TTC549 (cell line): ENCODE data around the gene TPRN.

Experiments
- FAIRE-seq: peaks from 2 replicates; lab custom pipeline; 2012; peaks lifted over from hg19 to GRCh38; lab: Jason Lieb, UNC

Gene TPRN

DNA sequence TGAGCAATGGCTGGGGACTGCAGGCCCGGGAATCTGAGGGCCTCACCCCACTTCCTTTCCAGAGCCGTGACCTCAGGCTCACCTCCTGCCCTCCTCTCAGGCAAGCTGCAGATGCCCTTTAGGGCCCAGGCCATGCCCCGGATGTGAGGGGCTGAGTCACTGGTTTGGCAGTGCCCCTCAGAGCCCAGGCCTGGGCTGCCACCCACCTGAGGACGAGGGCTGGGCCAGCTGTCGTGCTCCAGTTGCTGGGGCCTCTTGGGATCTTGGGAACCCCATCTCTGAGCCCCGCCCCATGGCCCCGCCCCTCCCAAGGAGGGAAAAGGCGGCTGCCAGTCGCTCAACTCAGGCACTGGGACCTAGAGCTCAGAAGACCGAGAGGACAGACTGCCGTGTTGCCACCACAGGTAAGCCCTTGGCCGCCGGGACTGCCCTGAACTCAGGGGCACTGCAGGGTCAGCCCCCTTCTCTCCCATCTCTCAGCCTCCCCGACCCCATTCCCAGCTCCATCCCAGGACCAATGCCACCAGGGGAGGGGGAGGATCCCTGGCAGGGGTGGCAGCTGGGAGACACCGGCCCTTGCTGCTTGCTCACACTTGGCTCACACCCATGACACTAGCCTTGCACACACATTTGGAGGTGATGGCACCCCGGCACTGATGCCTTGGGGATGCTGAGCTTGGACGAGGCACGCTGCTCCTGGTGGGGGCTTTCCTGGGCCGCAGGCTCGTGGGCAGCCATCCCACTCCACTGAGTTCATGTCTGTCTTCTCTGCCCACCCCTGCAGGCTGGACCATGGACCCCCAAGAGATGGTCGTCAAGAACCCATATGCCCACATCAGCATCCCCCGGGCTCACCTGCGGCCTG, 24.5 kb upstream of the TPRN start, which contains the start of gene CYSRT1:
Gene CYSRT1, plus strand, starts transcription at position 345 of the 865 bp plus-strand sequence. Its CDS starts 448 bp downstream, at position 793.
- FAIRE-seq: no peak

DNA sequence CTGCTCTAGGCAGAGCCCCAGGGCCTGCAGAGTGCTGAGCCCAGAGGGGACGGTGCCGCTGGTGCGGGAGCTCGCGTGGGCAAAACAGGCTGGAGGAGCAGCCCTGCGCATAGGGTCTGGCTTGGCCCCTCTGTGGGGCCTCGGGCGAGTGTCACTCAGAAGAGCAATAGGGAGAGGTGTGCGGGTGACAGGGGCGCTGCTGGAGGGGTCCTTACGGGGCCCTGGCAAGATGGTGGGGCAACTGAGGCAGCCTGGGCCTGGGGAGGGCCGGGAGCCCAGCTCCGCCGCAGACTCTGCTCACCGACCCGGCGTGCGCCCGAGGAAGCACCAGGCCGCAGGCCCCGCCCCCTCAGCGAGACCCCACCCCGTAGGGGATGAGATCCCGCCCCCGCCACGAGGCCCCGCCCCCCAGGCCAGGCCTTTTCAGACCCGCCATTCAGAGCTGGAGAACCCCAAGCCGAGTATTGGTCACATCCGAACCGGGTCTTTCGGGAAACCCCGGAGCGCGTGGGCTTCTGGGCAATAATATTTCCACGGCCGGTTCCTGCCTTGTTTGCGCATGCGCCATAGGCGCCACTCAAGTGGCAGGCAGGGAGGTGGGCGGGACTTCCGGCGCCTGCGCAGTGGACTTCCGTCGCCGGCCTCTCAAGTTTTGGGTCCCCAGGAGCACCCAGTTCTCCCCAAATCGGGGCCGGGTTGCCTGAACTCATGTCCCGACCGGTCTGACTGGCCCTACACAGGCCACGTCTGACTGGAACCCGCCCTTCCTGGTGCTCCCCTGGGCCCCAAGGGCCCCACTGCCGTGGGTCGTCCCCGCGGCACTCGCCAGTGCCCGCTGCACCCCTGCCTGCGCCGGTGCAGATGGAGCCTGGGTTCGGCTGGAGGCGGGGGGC, 22.8 kb upstream of the TPRN start:
- FAIRE-seq: peak; percentile 86

DNA sequence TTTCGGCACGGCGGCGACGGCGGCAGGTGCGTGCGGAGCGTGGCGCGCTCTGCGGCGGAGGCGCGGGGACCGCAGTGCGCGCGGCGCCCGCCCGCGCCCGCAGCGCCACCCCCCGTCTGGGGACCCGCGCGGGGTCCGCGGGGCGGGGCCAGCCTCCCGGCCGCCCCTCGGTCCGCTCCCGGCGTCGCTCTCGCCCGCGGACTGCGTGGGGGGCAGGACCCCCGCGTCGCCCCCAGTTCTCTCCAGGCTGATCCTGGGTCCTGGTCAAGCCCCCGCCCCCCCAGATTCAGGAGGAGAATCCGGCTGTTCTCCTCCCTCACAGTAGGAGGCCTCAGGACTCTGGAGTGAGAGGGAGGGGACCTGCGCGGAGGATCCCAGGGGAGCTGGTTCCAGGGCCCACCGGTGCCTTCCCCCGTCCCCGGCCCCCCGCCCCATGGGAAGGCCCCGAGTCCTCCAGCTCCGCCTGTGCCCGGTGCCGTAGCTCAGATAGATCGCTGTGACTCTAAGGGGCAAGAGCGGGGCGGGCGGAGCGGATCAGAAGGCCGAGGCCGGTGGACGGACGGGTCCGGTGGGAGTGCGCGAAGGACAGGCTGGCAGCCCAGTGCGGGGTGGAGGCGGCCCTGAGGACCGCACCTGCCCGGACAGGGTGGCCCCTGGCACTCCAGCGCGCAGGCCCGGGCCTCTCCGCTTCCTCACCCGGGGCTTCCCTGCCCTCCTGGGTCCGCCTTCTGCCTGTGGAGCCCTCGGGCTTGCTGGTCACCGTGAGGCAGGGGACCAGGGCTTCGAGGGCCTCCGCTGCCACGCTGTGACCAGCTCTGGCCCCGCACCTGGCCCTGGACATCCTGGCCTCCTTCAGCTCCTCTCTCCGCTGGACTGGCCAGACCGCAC, 21.9 kb upstream of the TPRN start, which contains the start of gene RNF208:
Gene RNF208, minus strand, starts transcription at position 51 of the 888 bp plus-strand sequence. CDS start 1,028 bp downstream, outside the sequence.
- FAIRE-seq: no peak

DNA sequence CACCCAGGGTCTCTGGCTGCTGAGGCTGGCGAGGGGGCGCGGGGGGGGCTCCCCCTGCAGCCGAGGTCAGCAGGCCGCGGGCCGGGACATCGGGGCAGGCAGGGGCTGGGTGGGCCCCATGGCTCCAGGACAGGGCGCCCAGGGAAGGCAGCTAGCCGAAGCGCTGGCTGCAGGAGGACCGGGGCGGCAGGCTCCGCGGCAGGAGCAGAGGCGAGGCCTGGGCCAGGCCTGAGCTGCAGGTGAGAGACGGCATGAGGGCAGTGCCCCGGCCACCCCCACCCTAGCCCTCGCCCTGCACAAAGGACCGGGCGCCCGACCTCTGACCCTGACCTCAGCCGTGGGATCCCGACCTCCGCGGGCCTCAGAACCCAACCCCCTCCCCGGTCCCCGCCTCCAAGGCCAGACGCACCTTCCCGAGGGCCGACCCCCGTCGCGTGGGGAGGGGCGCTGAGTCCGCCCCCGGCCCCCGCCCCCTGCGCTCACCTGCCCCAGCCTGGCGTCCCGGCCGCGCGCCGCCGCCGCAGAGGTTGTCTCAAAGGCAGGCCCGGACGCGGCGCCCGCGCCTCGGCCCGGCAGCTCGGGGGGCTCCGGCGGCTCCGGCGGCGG, 21.1 kb upstream of the TPRN start:
- FAIRE-seq: no peak

DNA sequence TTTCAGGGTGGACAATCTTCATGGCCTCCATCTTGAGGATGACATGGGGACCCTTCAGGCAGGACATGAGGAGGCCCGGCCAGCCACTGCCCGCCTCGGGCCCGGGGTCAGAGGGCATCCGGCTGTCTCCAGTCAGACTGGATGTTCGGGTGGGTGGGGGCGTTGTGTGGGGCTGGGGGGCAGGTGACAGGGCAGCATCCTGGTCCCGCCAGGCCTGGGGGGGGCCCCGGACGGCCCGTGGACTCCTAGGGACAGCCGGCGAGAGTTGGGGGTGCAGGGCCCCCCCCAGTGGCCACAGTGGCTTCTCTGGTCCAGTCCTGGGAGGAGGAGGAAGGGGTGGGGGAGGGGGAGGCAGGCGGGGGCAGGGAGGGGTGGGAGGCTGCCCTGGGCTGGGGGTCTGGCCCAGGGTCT, 20.6 kb upstream of the TPRN start:
- FAIRE-seq: no peak

DNA sequence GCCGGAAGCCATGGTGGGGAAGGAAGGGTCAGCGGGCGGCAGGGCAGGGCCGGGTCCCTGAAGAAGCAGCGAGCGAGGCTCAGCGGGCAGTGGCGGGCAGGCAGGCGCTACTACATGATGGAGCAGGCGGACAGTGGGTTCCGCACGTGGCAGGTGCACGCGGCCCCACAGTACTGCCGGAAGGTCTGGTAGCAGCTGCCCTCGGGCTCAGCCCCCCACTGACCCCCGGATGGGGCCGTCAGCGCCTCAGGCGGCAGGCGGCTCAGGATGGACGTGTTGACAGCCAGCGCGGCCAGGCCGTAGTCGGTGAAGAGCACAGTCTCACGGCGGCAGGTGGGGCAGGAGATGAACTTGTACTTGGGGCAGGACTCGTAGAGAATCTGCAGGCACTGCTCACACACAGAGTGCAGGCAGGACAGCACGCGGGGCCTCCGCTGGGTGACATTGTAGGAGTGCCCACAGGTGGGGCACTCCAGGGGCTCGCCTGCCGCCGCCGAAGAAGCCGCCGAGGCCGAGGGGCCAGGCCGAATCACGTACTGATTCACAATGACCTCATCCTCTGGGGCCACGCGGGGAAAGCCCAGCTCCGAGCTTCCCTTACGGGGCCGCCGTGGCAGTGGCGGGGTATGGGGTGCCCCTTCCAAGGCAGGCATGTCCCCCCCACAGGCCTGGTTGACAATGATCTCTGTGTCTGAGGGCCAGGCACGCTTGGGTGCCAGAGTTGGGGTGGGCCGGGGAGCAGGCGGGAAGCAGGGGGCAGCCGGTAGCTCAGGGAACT, 20.0 kb upstream of the TPRN start:
- no peak for FAIRE-seq

DNA sequence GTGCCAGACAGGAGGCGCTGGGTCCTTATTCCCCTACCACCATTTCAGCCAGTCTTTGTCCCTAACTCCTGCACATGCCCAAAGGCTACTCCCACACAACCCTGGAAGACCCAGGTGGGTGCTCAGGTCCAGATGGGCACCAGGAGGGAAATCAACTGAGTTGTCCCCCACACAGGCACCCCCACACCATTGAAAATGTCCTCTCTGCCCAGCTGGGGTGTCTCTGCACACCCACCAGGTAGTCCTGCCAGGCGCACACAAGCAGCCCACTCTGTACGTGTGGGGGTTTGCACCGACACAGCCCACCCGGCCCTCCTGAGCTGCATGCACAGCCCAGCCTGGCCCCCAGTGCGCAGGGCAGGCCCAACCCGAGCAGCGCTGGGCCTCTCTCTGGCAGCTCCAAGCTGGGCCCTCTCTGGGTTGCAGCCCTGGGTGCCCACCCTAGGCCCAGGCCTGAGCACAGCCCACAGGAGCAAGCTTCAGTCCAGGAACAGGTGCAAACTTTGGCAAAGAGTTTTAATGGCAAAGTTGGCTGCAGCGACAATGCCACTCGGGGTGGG, 19.3 kb upstream of the TPRN start:
- FAIRE-seq: no peak

DNA sequence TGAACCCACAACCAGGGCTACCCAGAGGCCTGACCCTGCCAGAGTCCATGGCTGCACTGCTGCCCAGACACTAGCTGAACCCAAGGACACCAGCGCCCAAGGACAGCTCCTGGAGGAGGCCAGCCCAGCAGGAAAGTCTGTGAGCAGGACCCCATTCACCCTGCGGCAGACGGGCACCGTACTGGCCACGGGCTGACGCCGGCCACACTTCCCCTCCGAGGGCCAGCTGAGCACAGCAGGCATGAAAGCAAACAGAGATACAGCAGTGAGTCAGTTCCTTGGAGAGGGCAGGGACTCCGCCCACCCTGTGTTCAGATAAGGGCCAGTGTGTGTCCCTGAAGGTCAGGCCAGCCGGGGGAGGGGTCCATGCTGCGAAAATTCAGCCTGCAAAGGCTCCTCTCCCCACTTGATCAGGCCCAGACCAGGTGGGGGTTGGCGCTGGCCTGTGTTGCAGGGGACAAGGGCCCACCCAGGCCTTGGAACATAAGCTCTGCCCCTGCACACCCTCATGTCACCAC, 18.3 kb upstream of the TPRN start:
- FAIRE-seq: no peak

DNA sequence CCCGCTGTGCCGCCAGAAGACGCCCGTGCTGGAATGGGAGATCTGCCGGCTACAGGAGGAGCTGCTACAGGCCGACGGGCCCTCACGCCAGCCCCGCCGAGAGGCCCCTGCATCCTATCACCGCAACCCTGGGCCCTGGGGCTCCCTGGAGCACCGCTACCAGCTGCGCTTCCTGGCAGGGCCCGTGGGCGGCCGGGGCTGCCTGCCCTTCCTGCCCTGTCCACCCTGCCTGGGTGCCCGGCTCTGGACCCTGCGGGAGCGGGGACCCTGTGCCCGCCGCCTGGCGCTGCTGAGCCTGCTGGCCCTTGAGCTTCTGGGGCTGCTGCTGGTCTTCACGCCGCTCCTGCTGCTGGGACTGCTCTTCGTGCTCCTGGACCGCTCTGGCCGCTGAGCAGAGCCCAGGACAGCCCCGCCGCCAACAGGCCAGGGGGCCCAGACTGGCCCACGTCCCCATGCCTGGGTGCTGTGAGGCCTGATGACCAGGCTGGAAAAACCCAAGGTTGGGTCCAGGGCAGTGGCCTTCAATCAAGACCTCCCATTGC, 17.7 kb upstream of the TPRN start:
- FAIRE-seq: no peak

DNA sequence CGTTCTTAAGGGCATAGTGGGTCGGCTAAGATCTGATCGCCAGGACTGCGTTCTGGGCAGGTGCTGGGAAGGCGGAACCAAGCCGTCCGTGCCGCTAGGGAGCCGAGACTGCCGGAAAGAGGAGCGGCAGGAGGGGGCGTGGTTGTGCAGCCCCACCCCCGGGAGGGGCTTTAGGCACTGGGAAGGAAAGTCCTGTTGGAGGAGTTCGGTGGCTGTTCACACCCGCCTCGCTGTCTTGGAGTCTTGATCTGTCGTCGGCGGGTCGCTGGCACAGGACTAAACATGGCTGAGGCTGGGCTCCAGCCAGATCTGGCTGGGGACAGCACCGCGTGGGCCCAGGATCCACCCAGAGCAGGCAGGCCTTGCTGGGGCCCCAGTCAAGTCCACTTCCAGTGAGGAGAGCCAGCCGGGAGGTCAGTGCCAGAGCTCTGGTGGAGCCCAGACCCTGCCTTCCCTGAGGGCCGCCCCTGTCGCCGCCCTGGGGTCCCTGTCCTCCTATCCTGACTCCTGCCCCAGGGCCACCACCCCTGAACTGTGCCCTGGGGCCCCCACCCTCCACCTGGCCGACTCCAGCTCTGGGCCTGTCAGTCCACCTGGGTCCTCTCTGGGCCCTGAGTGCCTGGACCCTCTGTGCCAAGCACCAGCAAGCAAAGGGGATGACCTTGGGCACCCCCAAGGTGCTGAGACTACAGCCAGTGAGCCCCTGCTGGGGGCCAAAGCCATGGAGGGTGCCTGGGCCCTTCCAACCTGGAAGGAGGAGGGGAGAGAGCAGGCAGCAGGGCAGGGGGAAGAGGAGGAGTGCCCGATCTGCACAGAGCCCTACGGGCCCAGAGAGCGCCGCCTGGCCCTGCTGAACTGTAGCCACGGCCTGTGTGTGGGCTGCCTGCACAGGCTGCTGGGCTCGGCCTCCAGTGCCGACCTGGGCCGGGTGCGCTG, 17.0 kb upstream of the TPRN start:
- FAIRE-seq: no peak

DNA sequence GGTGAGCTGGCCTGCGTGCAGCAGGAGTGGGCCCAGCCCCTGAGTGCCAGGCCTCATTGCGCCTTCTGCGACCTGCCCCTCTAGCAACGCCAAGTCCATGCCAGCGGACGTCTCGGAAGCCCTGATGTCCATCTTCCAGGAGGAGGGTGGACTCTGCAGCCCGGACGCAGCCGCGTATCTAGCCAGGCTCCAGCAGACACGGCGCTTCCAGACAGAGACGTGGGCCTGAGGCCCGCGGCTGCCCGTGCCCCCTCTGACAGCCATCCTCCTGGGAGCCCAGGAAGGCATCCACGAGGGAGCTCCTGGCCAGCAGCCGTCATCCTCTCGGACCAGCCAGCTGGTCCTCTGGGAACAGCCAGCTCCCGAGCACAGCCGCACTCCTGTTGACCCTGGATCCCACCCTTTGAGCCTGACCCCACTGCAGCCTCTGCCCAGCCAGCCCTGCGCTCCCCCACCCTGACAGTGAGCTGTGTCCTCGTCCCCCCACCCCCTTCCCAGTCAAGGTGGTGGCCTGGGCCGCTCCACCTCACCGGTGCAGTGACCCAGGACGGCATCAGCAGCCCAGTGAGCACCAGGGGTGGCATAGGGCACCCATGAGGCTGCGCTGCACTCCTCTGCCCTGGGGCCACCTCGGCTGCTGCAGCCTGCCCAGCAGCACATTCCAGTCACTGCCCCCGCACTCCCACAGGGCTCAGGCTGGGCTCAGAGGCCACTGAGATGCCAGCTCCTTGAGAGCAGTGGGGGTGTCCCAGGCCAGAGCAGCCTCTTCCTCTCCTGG, 15.8 kb upstream of the TPRN start:
- FAIRE-seq: no peak

DNA sequence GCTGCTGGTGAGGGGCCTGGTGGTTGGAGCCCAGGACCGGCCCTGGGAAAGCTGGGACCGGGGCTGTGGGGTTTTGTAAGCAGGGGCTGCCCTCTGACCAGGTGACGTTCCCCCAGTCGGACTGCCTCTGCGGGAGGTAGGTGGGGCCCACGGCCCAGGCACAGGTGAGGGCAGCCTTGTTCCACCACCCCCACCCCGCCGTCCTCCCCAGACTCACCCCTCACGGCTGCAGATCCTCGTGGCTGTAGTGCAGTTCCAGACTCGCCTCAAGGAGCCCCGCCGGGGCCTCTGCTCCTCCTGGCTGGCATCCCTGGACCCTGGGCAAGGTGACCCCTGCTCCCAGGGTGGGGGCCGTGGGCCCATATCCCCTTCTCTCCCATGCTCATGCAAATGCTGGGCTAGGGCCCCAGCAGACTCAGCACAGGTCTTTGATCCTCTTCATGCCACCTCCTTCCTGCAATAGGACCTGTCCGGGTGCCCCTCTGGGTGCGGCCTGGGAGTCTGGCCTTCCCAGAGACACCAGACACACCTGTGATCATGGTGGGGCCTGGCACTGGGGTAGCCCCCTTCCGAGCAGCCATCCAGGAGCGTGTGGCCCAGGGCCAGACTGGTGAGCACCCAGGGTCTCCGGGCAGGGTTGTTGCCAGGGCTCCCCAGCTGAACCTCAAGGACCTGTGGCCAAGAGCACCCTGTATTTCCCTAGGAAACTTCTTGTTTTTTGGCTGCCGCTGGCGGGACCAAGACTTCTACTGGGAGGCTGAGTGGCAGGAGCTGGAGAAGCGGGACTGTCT, 14.8 kb upstream of the TPRN start:
- FAIRE-seq: no peak

DNA sequence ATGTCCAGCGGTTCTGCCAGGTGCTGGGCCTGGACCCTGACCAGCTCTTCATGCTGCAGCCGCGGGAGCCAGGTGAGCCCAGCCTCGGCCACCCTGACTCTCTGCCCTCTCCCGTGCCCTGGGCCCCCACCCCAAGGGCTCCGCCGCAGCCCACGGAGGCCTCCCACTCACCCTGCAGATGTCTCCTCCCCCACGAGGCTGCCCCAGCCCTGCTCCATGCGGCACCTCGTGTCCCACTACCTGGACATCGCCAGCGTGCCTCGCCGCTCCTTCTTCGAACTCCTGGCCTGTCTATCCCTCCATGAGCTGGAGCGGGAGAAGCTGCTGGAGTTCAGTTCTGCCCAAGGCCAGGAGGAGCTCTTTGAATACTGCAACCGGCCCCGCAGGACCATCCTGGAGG, 14.1 kb upstream of the TPRN start:
- no peak for FAIRE-seq

DNA sequence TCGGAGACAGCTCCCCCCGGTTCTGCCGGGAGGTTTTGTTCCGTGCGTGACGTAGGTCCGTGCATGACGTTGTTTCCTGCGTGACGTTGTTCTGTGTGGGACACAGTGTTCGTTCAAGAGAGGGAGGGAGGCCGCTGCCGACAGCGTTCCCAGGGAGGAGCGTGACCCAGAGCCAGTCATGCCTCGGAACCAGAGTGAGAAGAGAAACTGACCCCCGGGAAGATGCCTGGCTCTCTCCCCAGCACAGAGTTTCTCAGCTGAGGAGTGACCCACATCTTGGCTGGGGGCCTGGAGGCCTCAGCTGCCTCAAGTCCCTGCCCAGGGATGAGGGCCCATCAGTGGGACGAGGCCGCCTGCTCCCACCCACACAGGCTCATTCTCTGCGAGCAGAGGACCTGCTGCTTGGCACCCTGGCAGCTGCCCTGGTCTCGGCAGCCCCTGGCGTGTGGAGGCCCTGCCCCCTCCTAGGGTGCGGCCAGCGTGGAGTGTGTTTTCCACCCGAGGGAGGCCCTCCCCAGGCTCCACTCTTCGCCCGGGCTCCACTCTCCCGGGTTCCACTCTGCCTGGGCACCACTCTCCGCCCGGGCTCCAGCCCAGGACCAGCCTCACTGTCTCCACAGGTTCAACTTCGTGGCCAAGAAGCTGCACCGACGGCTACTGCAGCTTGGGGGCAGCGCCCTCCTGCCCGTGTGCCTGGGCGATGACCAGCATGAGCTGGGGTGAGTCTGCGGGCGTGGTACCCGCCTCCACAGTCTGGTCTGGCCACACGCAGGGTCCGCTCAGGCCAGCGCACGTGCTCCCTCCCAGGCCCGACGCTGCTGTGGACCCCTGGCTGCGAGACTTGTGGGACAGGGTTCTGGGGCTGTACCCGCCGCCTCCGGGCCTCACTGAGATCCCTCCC, 12.9 kb upstream of the TPRN start:
- FAIRE-seq: no peak

DNA sequence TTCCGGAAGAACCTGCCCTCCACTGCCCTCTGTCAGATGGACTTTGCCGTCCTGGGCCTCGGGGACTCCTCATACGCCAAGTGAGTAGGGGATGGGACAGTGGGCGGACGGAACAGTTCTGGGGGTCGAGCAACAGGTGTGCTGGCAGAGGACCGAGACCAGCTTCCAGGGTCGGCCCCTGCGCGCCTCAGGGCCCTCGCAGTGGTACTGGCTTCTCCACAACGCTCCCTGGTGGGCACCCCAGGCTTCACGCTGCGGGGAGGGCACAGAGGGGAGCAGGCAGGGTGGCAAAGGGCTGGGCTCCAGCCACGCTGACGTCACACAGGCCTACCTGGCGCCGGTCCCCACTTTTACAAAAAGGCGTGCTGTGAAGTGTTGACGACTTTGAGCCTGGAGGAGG, 12.0 kb upstream of the TPRN start:
- FAIRE-seq: no peak

DNA sequence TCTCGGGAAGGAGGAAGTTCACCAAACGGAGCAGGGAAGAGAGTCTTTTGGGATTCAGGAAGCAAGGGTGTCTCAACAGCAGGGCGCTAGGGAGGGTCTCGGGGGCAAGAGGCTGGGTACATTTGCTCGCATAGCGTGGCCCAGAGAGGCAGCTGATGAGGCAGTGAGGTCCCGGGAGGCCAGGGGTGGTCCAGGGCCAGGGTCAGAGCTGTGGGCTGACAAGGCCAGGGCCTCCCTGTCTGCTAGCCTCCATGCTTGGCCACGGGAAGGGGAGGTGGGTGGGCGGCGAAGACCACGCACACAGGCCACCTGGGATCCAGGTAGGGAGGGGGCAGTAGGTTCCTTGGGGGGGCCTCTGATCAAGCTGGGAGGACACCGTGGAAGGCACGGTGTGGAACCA, 11.0 kb upstream of the TPRN start:
- FAIRE-seq: no peak
